Upper lobe of left lung (tissue), 4 donors: Measurements from ENCODE around the gene TLL1.

Experiments used
- POLR2A ChIP-seq, 4 donors: fragments of 450-650 bp; IDR thresholded peaks; one replicate each; pipeline ENCODE4 v1.5.1; 2016 to 2017; ENCODE audit warnings: antibody characterized with exemption in 4 of 4, mild to moderate bottlenecking in 2 of 4
- POLR2AphosphoS5 ChIP-seq, 2 donors: sonication (generic); formaldehyde crosslinking; IDR thresholded peaks; one replicate each; pipeline ENCODE4 v1.5.1; 2017; ENCODE audit warnings: antibody characterized with exemption in 2 of 2
- TF ChIP-seq, protein P1 (sequence below), 6 experiments: fragments of 450-650 bp in 4 of 6; fragments of 200-600 bp in 2 of 6; sonication (generic) in 2 of 6; IDR thresholded peaks; one replicate each; pipeline ENCODE4 v1.5.1; 2016 to 2019; ENCODE audit warnings: antibody characterized with exemption in 6 of 6

DNA sequence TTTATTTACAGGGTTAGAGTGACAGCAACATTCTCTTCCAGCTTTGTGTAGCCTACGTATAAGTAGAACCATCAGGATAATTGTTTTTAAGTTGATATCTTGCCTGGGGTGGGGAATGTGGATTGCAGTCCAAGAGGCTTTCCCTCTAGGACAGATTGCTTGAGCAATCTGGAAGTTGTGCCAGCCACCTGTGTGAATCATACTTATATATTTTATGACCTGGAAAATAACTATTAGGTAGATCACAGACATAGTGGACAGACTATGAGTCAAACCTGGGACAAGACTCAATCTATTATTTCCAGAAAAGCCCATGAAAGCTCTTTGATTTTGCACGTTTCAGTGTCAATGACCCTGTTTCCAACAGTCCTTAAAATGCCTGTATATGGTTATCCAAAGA, 98.9 kb downstream of the TLL1 start:
- TF ChIP-seq, protein P1, sequence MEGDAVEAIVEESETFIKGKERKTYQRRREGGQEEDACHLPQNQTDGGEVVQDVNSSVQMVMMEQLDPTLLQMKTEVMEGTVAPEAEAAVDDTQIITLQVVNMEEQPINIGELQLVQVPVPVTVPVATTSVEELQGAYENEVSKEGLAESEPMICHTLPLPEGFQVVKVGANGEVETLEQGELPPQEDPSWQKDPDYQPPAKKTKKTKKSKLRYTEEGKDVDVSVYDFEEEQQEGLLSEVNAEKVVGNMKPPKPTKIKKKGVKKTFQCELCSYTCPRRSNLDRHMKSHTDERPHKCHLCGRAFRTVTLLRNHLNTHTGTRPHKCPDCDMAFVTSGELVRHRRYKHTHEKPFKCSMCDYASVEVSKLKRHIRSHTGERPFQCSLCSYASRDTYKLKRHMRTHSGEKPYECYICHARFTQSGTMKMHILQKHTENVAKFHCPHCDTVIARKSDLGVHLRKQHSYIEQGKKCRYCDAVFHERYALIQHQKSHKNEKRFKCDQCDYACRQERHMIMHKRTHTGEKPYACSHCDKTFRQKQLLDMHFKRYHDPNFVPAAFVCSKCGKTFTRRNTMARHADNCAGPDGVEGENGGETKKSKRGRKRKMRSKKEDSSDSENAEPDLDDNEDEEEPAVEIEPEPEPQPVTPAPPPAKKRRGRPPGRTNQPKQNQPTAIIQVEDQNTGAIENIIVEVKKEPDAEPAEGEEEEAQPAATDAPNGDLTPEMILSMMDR (IDR thresholded peaks at IDR 0.05) = no peak
- TF ChIP-seq POLR2A (IDR thresholded peaks at IDR 0.05) (no peak), POLR2AphosphoS5 (IDR thresholded peaks at IDR 0.05) (no peak)
